Measurements from ENCODE around the gene MRPL42.

Gene MRPL42

GRCh38 chr12:93500201-93500600, 32.9 kb downstream of the MRPL42 start:
- DNase-seq (ENCODE audit: low spot score) = no peak

- DNase-seq (ENCODE audit: low spot score) = no peak
Observed at GRCh38 chr12:93500667-93501066, 33.4 kb downstream of the MRPL42 start.

- DNase-seq (ENCODE audit: low spot score) = no peak
Observed at GRCh38 chr12:93502802-93503623, 35.7 kb downstream of the MRPL42 start.

- DNase-seq (ENCODE audit: low spot score) = no peak
Observed at GRCh38 chr12:93507165-93507564, 39.9 kb downstream of the MRPL42 start.

- DNase-seq (ENCODE audit: low spot score) = no peak
Observed at GRCh38 chr12:93509506-93509905, 42.2 kb downstream of the MRPL42 start.

- no peak for DNase-seq (ENCODE audit: low spot score)
Observed at GRCh38 chr12:93514853-93515252, 47.5 kb downstream of the MRPL42 start.

GRCh38 chr12:93518725-93519124, 51.4 kb downstream of the MRPL42 start:
- no peak for DNase-seq (ENCODE audit: low spot score)

- DNase-seq (ENCODE audit: low spot score) = no peak
Observed at GRCh38 chr12:93519859-93520258, 52.5 kb downstream of the MRPL42 start.

- no peak for DNase-seq (ENCODE audit: low spot score)
Observed at GRCh38 chr12:93520454-93520853, 53.1 kb downstream of the MRPL42 start.

- DNase-seq (ENCODE audit: low spot score) = no peak
Observed at GRCh38 chr12:93521225-93522080, 54.1 kb downstream of the MRPL42 start.

- no peak for DNase-seq (ENCODE audit: low spot score)
Observed at GRCh38 chr12:93524386-93525133, 57.2 kb downstream of the MRPL42 start.

GRCh38 chr12:93526786-93527428, 59.6 kb downstream of the MRPL42 start:
- DNase-seq (ENCODE audit: low spot score) = no peak

GRCh38 chr12:93530358-93530757, 63.0 kb downstream of the MRPL42 start:
- DNase-seq (ENCODE audit: low spot score) = no peak

- DNase-seq (ENCODE audit: low spot score) = no peak
Observed at GRCh38 chr12:93533310-93533709, 66.0 kb downstream of the MRPL42 start.

GRCh38 chr12:93536111-93536765, 68.9 kb downstream of the MRPL42 start:
- DNase-seq (ENCODE audit: low spot score) = no peak

GRCh38 chr12:93536766-93537488, 69.6 kb downstream of the MRPL42 start:
- no peak for DNase-seq (ENCODE audit: low spot score)

GRCh38 chr12:93537769-93538168, 70.5 kb downstream of the MRPL42 start:
- DNase-seq (ENCODE audit: low spot score) = no peak

- DNase-seq (ENCODE audit: low spot score) = no peak
Observed at GRCh38 chr12:93539821-93540220, 72.5 kb downstream of the MRPL42 start.

GRCh38 chr12:93540466-93540865, 73.2 kb downstream of the MRPL42 start:
- DNase-seq (ENCODE audit: low spot score) = no peak

- DNase-seq (ENCODE audit: low spot score) = no peak
Observed at GRCh38 chr12:93541578-93542225, 74.4 kb downstream of the MRPL42 start.
